Activated CD8-positive, alpha-beta T cell treated with anti-CD3 and anti-CD28 coated beads, Interleukin-2, amount 10 ng/mL, durations not matched to agents 7 days and 5 days (primary cell): ENCODE results near the gene STX2. TPM values are rescaled to one million over a fixed set of nuclear protein-coding genes. Genes with fewer than 3 reads are reported as not detected.
"Not testable (repeated sequence)": the region's sequence is repeated elsewhere in the genome, so short reads cannot be mapped to it uniquely, and the experiment has no call there.

Experiments used
- ATAC-seq: fragments of 150-1000 bp; cut with Tn5 transposase; one replicate; pipeline ENCODE4 v1.10.0; 2021; ENCODE audit warnings: moderate library complexity
- CTCF ChIA-PET: fragments of 350-600 bp; sonication (Branson Sonifier 250); formaldehyde crosslinking; loops from one replicate; lab custom pipeline; 2021; ENCODE audit warnings: antibody characterized with exemption; lab: Charles Lee
- POLR2A ChIA-PET: fragments of 350-600 bp; sonication (Branson Sonifier 250); formaldehyde crosslinking; loops from one replicate; lab custom pipeline; 2021; ENCODE audit warnings: antibody characterized with exemption; lab: Charles Lee
- DNase-seq: peaks from one replicate; pipeline ENCODE4 v3.0.0-alpha.2; 2020
- H3K27ac Mint-ChIP-seq: one replicate; pipeline ENCODE4 v1.8.0; 2021; ENCODE audit warnings: mild to moderate bottlenecking, mixed read lengths
- H3K27me3 Mint-ChIP-seq: one replicate; pipeline ENCODE4 v1.8.0; 2021; ENCODE audit warnings: low read depth, mixed read lengths
- H3K36me3 Mint-ChIP-seq: one replicate; pipeline ENCODE4 v1.8.0; 2021; ENCODE audit warnings: low read depth, mixed read lengths
- H3K4me1 Mint-ChIP-seq: one replicate; pipeline ENCODE4 v1.8.0; 2021; ENCODE audit warnings: low read depth, mixed read lengths
- H3K4me3 Mint-ChIP-seq: one replicate; pipeline ENCODE4 v1.8.0; 2021; ENCODE audit warnings: mild to moderate bottlenecking, mixed read lengths
- H3K9me3 Mint-ChIP-seq: one replicate; pipeline ENCODE4 v1.8.0; 2022; ENCODE audit warnings: mixed read lengths; ENCODE audit not compliant: insufficient read depth
- total RNA-seq, 2 experiments: library from RNA; stranded (reverse); gene quantifications; one replicate each; pipeline ENCODE4 v1.2.3, GENCODE V29; 2021

Gene STX2
- total RNA-seq, 2 experiments from 2014 or later = 24.5 to 24.9 TPM

DNA sequence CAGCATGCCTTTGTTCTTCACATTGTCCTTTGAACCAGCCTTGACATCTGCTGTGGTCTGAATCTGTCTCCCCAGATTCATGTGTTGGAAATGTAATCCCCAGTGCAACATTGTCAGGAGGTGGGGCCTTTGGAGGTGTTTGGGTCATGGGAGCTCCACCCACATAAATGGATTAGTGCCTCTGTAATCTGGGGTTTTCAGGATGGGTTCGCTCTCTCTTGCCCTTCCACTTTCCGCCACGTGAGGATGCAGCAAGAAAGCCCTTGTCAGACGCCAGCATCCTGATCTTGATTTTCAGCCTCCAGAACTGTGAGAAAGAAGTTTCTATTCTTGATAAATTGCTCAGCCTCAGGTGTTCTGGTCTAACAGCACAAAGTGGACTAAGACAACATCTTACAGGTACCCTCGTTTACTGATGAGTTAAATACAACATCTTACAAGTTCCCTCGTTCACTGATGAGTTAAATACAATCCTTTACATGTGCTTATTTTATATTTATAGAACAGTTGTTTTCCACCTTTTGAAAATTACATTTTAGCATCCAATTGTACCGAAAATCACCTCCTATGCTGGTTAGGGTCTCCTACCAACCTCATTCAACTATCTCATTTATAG is 68.5 kb downstream of the STX2 start:
- peaks cover 18% of the 10 kb centered on the region for H3K27me3 Mint-ChIP-seq
- POLR2A ChIA-PET = no interaction called here
- ATAC-seq = no peak
- peaks cover under 1% of the 10 kb centered on the region for H3K4me1 Mint-ChIP-seq
- no peaks in the 10 kb centered on the region for H3K36me3 Mint-ChIP-seq
- H3K4me3 Mint-ChIP-seq = no peak overlapping the region
- H3K9me3 Mint-ChIP-seq = no peaks in the 10 kb centered on the region
- DNase-seq = no peak
- no peak overlapping the region for H3K27ac Mint-ChIP-seq
- CTCF ChIA-PET = no interaction called here

DNA sequence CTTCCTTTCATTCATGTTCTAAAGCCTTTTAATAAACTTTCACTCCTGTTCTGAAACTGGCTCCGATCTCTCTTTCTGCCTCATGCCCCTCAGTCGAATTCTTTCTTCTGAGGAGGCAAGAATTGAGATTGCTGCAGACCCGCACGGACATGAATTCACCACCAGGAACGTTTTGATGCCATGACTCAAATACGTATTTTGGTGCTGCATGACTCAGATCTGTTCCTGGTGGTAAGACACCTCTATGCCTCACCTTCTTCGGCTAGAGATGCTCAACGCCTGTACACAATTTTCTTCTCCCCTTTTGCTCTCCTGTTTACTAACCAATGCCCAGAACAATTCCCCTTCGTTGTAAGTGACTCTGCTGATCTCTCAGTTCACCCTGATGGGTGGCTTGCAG is 70.9 kb downstream of the STX2 start:
- ChIA-PET CTCF (no interaction called here), POLR2A (no interaction called here)
- Mint-ChIP-seq H3K27ac (no peak overlapping the region), H3K9me3 (no peaks in the 10 kb centered on the region), H3K36me3 (no peaks in the 10 kb centered on the region), H3K27me3 (peaks cover 14% of the 10 kb centered on the region), H3K4me1 (no peaks in the 10 kb centered on the region), H3K4me3 (no peak overlapping the region)
- DNase-seq (no peak), ATAC-seq (no peak)

DNA sequence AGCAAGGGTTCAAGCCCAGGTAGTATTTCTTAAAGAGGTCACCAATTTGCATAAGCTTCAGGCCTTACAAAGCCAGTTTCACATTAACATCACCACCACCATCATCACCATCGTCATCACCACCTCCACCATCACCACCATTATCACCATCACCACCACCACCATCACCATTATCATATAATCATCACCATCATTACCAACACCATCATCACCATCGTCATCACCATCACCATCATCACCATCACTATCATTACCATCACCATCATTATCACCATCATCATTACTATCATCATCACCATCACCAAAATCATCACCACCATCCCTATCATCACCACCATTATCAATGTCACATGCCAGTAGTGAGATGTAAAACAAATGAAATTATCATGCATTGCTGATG is 72.6 kb downstream of the STX2 start:
- no peak overlapping the region for H3K4me3 Mint-ChIP-seq
- peaks cover 12% of the 10 kb centered on the region for H3K27me3 Mint-ChIP-seq
- no peak for ATAC-seq
- no peaks in the 10 kb centered on the region for H3K4me1 Mint-ChIP-seq
- ChIA-PET POLR2A (no interaction called here), CTCF (no interaction called here)
- H3K9me3 Mint-ChIP-seq = no peaks in the 10 kb centered on the region
- no peak for DNase-seq
- H3K36me3 Mint-ChIP-seq = no peaks in the 10 kb centered on the region
- no peak overlapping the region for H3K27ac Mint-ChIP-seq

DNA sequence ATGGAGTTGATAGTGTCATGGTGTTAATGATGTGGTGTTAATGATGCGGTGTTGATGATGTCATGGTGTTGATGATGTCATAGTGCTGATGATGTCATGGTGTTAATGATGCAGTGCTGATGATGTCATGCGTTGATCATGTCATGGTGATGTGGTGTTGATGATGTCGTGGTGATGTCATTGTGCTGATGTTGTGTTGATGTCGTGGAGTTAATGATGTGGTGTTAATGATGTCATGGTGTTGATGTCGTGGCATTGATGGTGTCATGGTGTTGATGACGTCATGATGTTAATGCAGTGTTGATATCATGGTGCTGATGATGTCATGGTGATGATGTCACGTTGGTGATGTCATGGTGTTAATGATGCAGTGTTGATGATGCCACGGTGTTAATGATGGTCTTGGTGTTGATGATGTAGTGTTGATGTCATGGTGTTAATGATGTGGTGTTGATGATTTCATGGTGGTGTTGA is 73.8 kb downstream of the STX2 start:
- ATAC-seq (no peak), DNase-seq (peak; percentile 63)
- peaks cover 7% of the 10 kb centered on the region for H3K27me3 Mint-ChIP-seq
- H3K4me1 Mint-ChIP-seq = no peaks in the 10 kb centered on the region
- ChIA-PET POLR2A (no interaction called here), CTCF (no interaction called here)
- H3K9me3 Mint-ChIP-seq = no peaks in the 10 kb centered on the region
- H3K27ac Mint-ChIP-seq = no peak overlapping the region
- no peaks in the 10 kb centered on the region for H3K36me3 Mint-ChIP-seq
- no peak overlapping the region for H3K4me3 Mint-ChIP-seq

DNA sequence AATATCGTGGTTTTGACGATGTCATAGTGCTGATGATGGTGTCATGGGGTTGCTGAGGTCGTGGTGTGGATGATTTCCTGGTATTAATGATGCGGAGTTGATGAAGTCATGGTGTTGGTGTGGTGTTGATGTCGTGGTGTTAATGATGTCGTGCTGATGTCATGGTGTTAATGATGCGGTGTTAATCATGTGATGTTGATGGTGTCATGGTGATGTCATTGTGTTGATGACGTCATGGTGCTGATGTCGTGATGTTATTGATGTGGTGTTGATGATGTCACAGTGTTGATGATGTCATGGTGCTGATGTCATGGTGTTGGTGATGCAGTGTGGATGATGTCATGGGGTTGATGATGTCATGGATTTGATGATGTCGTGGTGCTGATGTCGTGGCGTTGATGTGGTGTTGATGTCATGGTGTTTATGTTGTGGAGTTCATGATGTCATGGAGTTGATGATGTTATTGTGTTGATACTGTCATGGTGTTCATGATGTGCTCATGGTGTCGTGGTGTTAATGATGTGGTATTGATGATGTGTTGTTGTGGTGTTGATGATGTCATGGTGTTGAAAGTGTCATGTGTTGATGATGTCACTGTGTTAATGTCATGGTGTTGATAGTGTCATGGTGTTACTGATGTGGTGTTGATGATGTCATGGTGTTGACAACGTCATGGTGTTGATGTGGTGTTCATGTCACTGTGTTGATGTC is 74.4 kb downstream of the STX2 start:
- ChIA-PET POLR2A (no interaction called here), CTCF (no interaction called here)
- DNase-seq (peak; percentile 83), ATAC-seq (no peak)
- Mint-ChIP-seq H3K4me3 (no peak overlapping the region), H3K9me3 (no peaks in the 10 kb centered on the region), H3K27ac (no peak overlapping the region), H3K4me1 (no peaks in the 10 kb centered on the region), H3K36me3 (no peaks in the 10 kb centered on the region), H3K27me3 (peaks cover 7% of the 10 kb centered on the region)

DNA sequence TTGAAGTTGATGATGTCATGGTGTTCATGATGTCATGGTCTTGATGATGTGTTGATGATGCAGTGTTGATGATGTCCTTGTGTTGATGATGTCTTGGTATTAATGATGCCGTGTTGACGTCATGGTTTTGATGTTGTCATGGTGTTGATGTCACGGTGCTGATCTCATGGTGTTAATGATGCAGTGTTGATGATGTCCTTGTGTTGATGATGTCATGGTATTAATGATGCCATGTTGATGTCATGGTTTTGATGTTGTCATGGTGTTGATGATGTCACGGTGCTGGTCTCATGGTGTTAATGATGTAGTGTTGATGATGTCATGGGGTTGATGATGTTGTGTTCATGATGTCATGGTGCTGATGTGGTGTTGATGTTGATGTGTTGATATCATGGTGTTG is 75.0 kb downstream of the STX2 start:
- Mint-ChIP-seq H3K4me3 (no peak overlapping the region), H3K27me3 (peaks cover 7% of the 10 kb centered on the region), H3K9me3 (no peaks in the 10 kb centered on the region), H3K4me1 (no peaks in the 10 kb centered on the region), H3K36me3 (no peaks in the 10 kb centered on the region), H3K27ac (no peak overlapping the region)
- CTCF ChIA-PET = no interaction called here
- POLR2A ChIA-PET = no interaction called here
- ATAC-seq = no peak
- peak; percentile 50 for DNase-seq

DNA sequence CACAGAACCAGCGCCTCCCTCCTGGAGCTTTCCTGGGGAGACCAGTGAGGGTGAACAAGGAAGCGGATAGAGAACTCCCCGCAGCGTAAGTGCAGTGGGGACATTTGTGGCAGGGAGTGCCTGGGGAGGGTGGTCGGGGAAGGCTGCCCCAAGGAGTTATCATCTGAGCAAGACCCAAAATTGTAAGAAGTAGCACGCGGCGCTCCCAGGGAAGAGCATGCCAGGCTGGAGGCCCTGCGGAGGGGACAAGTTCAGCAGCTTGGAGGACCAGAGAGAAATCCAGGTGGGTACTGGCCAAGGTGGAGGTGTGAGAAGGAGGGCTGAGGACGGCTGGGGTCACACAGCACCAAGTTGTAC is 76.8 kb downstream of the STX2 start:
- peak overlapping the region; percentile 9 for H3K27ac Mint-ChIP-seq
- CTCF ChIA-PET = interaction anchor here (0.6 to 2.7 kb wide), 3 partner anchors 50 to 73 kb away, joined by 3 to 9 read pairs (median 3); no protein-coding TSS in a partner anchor
- no peaks in the 10 kb centered on the region for H3K9me3 Mint-ChIP-seq
- H3K4me1 Mint-ChIP-seq = no peaks in the 10 kb centered on the region
- POLR2A ChIA-PET = no interaction called here
- no peaks in the 10 kb centered on the region for H3K36me3 Mint-ChIP-seq
- no peak overlapping the region for H3K4me3 Mint-ChIP-seq
- ATAC-seq = no peak
- DNase-seq = no peak
- peaks cover 3% of the 10 kb centered on the region for H3K27me3 Mint-ChIP-seq

DNA sequence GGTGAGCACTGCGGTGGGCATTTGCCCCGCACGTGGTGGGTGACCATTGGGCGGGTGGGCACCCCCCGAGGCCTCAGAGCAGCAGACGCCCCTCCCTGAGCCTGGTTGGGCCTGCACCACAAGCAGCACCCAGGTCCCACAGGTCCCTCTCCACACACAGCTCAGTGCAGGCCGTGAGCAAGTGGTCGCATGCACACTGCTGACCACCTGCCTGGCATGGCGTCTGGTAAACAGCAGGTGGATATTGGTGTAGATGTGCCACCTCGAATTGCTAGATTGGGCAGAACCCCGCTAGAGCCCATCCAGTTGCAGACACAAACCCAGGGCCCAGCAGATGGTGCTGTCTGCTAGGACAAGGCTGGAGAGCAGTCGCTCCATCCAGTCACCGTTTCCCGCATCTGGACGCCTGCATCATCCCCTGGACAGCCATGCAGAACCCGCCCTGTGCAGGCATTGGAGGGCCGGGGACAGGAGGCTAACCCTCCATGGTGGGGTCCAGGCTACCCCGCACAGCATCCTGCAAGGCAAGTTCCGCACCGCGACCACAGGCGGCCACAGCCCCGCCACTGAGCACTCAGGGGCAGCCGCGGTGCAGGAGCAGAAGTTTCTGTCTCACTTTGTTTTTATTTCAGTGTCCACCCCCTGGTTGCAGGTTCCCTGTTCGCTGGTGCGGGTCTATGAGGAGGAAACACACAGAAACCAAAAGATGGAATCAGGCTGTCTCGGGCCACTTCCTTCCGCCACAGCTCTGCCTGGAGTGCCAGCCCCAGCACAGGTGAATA is 77.3 kb downstream of the STX2 start:
- peaks cover 3% of the 10 kb centered on the region for H3K27me3 Mint-ChIP-seq
- DNase-seq = peak; percentile 64
- no peaks in the 10 kb centered on the region for H3K9me3 Mint-ChIP-seq
- CTCF ChIA-PET = interaction anchor here (0.6 to 2.7 kb wide), 4 partner anchors 18 to 74 kb away, joined by 3 to 9 read pairs (median 3); no protein-coding TSS in a partner anchor
- POLR2A ChIA-PET = no interaction called here
- peak overlapping the region; percentile 22 for H3K27ac Mint-ChIP-seq
- H3K36me3 Mint-ChIP-seq = no peaks in the 10 kb centered on the region
- ATAC-seq = peak; percentile 48
- H3K4me3 Mint-ChIP-seq = peak overlapping the region; percentile 16
- H3K4me1 Mint-ChIP-seq = no peaks in the 10 kb centered on the region

DNA sequence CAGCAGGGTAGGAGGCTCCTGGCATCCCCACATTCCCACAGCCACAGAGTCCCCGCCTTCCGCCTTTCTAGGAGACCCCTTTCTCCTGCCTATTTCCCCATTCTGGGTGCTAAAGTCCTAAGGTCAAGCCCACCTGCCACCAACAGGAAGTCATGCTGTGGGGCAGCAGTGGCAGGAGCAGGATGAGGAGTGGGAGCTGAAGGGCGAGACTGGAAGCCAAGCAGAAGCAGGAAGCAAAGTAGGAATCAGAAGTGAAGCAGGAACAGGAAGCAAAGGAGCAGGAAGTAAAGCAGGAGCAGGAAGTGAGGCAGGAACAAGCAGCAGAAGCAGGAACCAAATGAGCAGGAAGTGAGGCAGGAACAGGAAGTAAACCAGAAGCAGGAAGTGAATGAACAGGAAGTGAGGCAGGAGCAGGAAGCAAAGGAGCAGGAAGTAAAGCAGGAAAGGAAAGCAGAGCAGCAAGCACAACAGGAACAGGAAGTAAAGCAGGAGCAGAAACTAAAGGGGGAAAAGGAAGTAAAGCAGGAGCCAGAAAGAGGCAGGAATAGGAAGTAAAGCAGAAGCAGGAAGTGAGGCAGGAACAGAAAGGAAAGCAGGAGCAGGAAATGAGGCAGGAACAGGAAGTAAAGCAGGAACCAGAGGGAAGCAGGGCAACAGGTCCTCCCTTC is 84.7 kb downstream of the STX2 start:
- peaks cover 7% of the 10 kb centered on the region for H3K4me1 Mint-ChIP-seq
- ChIA-PET POLR2A (no interaction called here), CTCF (no interaction called here)
- no peaks in the 10 kb centered on the region for H3K27me3 Mint-ChIP-seq
- H3K4me3 Mint-ChIP-seq = no peak overlapping the region
- peak overlapping the region; percentile 88 for H3K27ac Mint-ChIP-seq
- DNase-seq (no peak), ATAC-seq (no peak)
- peaks cover 5% of the 10 kb centered on the region for H3K36me3 Mint-ChIP-seq
- H3K9me3 Mint-ChIP-seq = peaks cover 5% of the 10 kb centered on the region

DNA sequence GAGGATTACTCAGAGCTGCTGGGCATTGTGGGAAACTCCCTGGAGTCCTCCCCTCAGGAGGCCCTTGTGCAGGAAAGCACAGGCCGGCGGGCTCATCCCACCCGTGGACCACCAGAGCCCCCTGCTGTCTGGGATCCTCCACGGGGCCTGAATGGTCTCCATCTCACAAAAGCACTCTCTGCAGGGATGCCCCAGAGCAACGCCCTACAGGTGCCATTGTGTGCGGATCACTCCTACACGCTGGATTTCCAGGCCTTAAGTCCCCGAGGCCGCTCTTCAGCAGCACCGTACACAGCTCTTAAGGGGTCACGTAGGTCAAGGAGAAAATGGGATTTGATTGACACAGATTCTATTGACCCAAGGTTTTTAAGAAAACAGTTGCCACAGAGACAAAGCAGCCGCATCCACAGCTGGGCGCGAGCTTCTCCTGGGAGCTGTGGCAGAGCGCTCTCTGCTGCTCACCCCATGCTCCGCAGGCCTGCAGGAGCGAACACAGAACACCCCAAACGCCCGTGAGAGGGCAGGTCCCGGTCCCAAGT is 86.3 kb downstream of the STX2 start:
- H3K4me3 Mint-ChIP-seq = no peak overlapping the region
- no peaks in the 10 kb centered on the region for H3K27me3 Mint-ChIP-seq
- H3K4me1 Mint-ChIP-seq = peaks cover 7% of the 10 kb centered on the region
- H3K9me3 Mint-ChIP-seq = peaks cover 5% of the 10 kb centered on the region
- ChIA-PET POLR2A (no interaction called here), CTCF (no interaction called here)
- DNase-seq (no peak), ATAC-seq (no peak)
- no peak overlapping the region for H3K27ac Mint-ChIP-seq
- peaks cover 5% of the 10 kb centered on the region for H3K36me3 Mint-ChIP-seq

DNA sequence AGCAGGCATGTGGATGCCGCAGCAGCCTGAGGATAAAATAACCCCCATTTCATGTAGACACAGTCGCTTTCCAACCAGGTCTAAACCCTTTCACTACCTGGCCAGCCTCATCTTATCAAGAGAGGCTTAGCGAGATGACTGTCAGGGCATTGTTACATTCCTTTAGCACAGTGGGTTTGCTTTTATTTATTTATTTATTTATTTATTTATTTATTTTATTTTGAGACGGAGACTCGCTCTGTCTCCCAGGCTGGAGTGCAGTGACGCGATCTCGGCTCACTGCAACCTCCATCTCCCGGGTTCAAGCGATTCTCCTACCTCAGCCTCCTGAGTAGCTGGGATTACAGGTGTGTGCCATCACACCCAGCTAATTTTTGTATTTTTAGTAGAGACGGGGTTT is 87.0 kb downstream of the STX2 start:
- POLR2A ChIA-PET, H3K27ac Mint-ChIP-seq, H3K4me3 Mint-ChIP-seq, H3K27me3 Mint-ChIP-seq, H3K4me1 Mint-ChIP-seq, ATAC-seq, H3K36me3 Mint-ChIP-seq, DNase-seq, CTCF ChIA-PET, H3K9me3 Mint-ChIP-seq: not testable (repeated sequence)
